Measurements from ENCODE around the gene ADAMTSL4.

ADAMTSL4 gene

GRCh38 chr1:150535511-150536287, 13.5 kb upstream of the ADAMTSL4 start:
- DNase-seq (ENCODE audit: low read depth) = peak; percentile 83

- DNase-seq (ENCODE audit: low read depth) = no peak
These were observed 12.1 kb upstream of the ADAMTSL4 start for GRCh38 chr1:150536836-150537731.

- no peak for DNase-seq (ENCODE audit: low read depth)
These were observed 11.2 kb upstream of the ADAMTSL4 start for GRCh38 chr1:150537732-150538684.

GRCh38 chr1:150543500-150544143, 5.6 kb upstream of the ADAMTSL4 start:
- DNase-seq (ENCODE audit: low read depth) = no peak

- DNase-seq (ENCODE audit: low read depth) = no peak
These were observed 5.0 kb upstream of the ADAMTSL4 start for GRCh38 chr1:150544204-150544603.

GRCh38 chr1:150545486-150546032, 3.6 kb upstream of the ADAMTSL4 start:
- DNase-seq (ENCODE audit: low read depth) = no peak

GRCh38 chr1:150546294-150546937, 2.8 kb upstream of the ADAMTSL4 start:
- no peak for DNase-seq (ENCODE audit: low read depth)

- no peak for DNase-seq (ENCODE audit: low read depth)
These were observed 930 bp upstream of the ADAMTSL4 start for GRCh38 chr1:150548324-150548631.

GRCh38 chr1:150549496-150550221, 451 bp downstream of the ADAMTSL4 start:
- no peak for DNase-seq (ENCODE audit: low read depth)

- DNase-seq (ENCODE audit: low read depth) = no peak
These were observed 1.2 kb downstream of the ADAMTSL4 start for GRCh38 chr1:150550222-150551050.

- DNase-seq (ENCODE audit: low read depth) = no peak
These were observed 2.0 kb downstream of the ADAMTSL4 start for GRCh38 chr1:150551051-150551783.

GRCh38 chr1:150551784-150552127, 2.5 kb downstream of the ADAMTSL4 start:
- no peak for DNase-seq (ENCODE audit: low read depth)

GRCh38 chr1:150552128-150552910, 3.1 kb downstream of the ADAMTSL4 start:
- DNase-seq (ENCODE audit: low read depth) = no peak

- no peak for DNase-seq (ENCODE audit: low read depth)
These were observed 3.7 kb downstream of the ADAMTSL4 start for GRCh38 chr1:150552911-150553289.

GRCh38 chr1:150553392-150554085, 4.3 kb downstream of the ADAMTSL4 start:
- DNase-seq (ENCODE audit: low read depth) = no peak

GRCh38 chr1:150554086-150554452, 4.9 kb downstream of the ADAMTSL4 start:
- no peak for DNase-seq (ENCODE audit: low read depth)

Measured in HS-5 (cell line).